OCI-LY7 (cell line): ENCODE results near the gene CCDC93.

Experiments used
- CTCF ChIP-seq: fragments of 200-600 bp; sonication (generic); conservative IDR thresholded peaks from 2 replicates; pipeline ENCODE4 v1.5.1; 2014; ENCODE audit warnings: mild to moderate bottlenecking, antibody characterized with exemption, low read length, moderate library complexity, mixed read lengths
- EZH2phosphoT487 ChIP-seq: fragments of 200-600 bp; sonication (generic); IDR thresholded peaks from 2 replicates; pipeline ENCODE4 v1.6.1; 2018; ENCODE audit warnings: low read depth, borderline replicate concordance, mild to moderate bottlenecking, mixed run types, antibody characterized with exemption, low read length, moderate library complexity, mixed read lengths

DNA sequence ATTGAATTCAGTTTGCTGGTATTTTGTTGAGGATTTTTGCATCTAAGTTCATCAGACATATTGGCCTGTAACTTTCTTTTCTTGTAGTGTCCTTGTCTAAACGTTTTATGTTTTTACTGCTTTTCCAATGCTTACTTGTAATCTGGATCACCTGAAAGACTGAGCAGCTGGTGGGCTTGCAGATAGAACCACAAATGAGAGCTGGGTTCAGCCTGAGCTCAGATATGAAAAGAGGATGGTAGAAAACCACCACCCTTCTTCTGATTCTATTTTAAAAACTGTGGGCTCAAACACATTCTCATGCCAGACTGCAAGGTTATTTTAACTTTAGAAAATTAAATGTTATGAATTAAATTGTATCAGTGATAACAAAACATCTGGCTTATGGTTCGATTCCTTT, 128.6 kb downstream of the CCDC93 start:
- no peak for TF ChIP-seq CTCF
- TF ChIP-seq EZH2phosphoT487 = no peak
